Osteocyte (in vitro differentiated cells): ENCODE measurements around the gene CACNA1C. TPM values are rescaled to one million over a fixed set of nuclear protein-coding genes. Genes with fewer than 3 reads are reported as not detected.

Experiments
- DNase-seq: peaks from one replicate; pipeline ENCODE4 v3.0.0; 2021; ENCODE audit warnings: mixed read lengths; ENCODE audit not compliant: unreplicated experiment; ENCODE audit errors: extremely low spot score
- H3K27ac Mint-ChIP-seq: one replicate; pipeline ENCODE4 v1.8.0; 2021; ENCODE audit warnings: mild to moderate bottlenecking, mixed read lengths; ENCODE audit not compliant: unreplicated experiment
- H3K27me3 Mint-ChIP-seq: one replicate; pipeline ENCODE4 v1.8.0; 2021; ENCODE audit warnings: mixed read lengths; ENCODE audit not compliant: unreplicated experiment
- H3K36me3 Mint-ChIP-seq: one replicate; pipeline ENCODE4 v1.8.0; 2021; ENCODE audit warnings: mixed read lengths; ENCODE audit not compliant: unreplicated experiment
- H3K4me1 Mint-ChIP-seq: one replicate; pipeline ENCODE4 v1.8.0; 2021; ENCODE audit warnings: mixed read lengths; ENCODE audit not compliant: unreplicated experiment
- H3K4me3 Mint-ChIP-seq: one replicate; pipeline ENCODE4 v1.8.0; 2021; ENCODE audit warnings: mild to moderate bottlenecking, moderate library complexity, mixed read lengths; ENCODE audit not compliant: unreplicated experiment
- H3K9me3 Mint-ChIP-seq: one replicate; pipeline ENCODE4 v1.8.0; 2021; ENCODE audit warnings: mixed read lengths; ENCODE audit not compliant: unreplicated experiment
- CTCF ChIP-seq: fragments of 200-600 bp; sonication (generic); IDR thresholded peaks from 2 replicates; pipeline ENCODE4 v1.5.0; 2021; ENCODE audit warnings: antibody characterized with exemption, mild to moderate bottlenecking, moderate library complexity
- total RNA-seq: library from RNA; stranded (reverse); gene quantifications from 2 replicates; pipeline ENCODE4 v1.2.1, GENCODE V29; 2021

Gene CACNA1C
- total RNA-seq, 1 donor from 2014 or later, result 67.4 TPM

GRCh38 chr12:2297658-2298057 lies 244.9 kb downstream of the CACNA1C start:
- Mint-ChIP-seq H3K4me3 (peak overlapping the region; percentile 11), H3K27me3 (no peaks in the 10 kb centered on the region), H3K9me3 (no peaks in the 10 kb centered on the region), H3K27ac (peak overlapping the region; percentile 92), H3K4me1 (peaks cover 93% of the 10 kb centered on the region), H3K36me3 (peaks cover 5% of the 10 kb centered on the region)
- DNase-seq, result no peak
- TF ChIP-seq CTCF, result no peak

- Mint-ChIP-seq H3K4me1 (peaks cover 93% of the 10 kb centered on the region), H3K27me3 (no peaks in the 10 kb centered on the region), H3K9me3 (no peaks in the 10 kb centered on the region), H3K27ac (peak overlapping the region; percentile 98), H3K36me3 (peaks cover 5% of the 10 kb centered on the region), H3K4me3 (no peak overlapping the region)
- no peak for DNase-seq
- TF ChIP-seq CTCF, result no peak
Observed at GRCh38 chr12:2298556-2299200, 245.9 kb downstream of the CACNA1C start.

- Mint-ChIP-seq H3K4me3 (no peak overlapping the region), H3K9me3 (no peaks in the 10 kb centered on the region), H3K27me3 (no peaks in the 10 kb centered on the region), H3K36me3 (peaks cover 5% of the 10 kb centered on the region), H3K27ac (peak overlapping the region; percentile 98), H3K4me1 (peaks cover 93% of the 10 kb centered on the region)
- DNase-seq, result no peak
- no peak for TF ChIP-seq CTCF
Observed at GRCh38 chr12:2299206-2299605, 246.4 kb downstream of the CACNA1C start.

- Mint-ChIP-seq H3K9me3 (no peaks in the 10 kb centered on the region), H3K27me3 (no peaks in the 10 kb centered on the region), H3K4me1 (peaks cover 93% of the 10 kb centered on the region), H3K27ac (peak overlapping the region; percentile 98), H3K4me3 (no peak overlapping the region), H3K36me3 (peaks cover 4% of the 10 kb centered on the region)
- no peak for DNase-seq
- no peak for TF ChIP-seq CTCF
Observed at GRCh38 chr12:2300168-2300567, 247.4 kb downstream of the CACNA1C start.

- no peak for TF ChIP-seq CTCF
- Mint-ChIP-seq H3K9me3 (no peaks in the 10 kb centered on the region), H3K36me3 (peaks cover 3% of the 10 kb centered on the region), H3K27me3 (no peaks in the 10 kb centered on the region), H3K4me3 (peak overlapping the region; percentile 16), H3K27ac (peak overlapping the region; percentile 98), H3K4me1 (peaks cover 93% of the 10 kb centered on the region)
- no peak for DNase-seq
Observed at GRCh38 chr12:2300886-2301285, 248.1 kb downstream of the CACNA1C start.
